Colonic mucosa (tissue), 4 donors: Measurements from ENCODE around the gene C1QTNF8. TPM values are rescaled to one million over a fixed set of nuclear protein-coding genes. Genes with fewer than 3 reads are reported as not detected.

ENCODE experiments used
- DNase-seq: peaks from one replicate; pipeline ENCODE4 v3.0.0-alpha.2; 2020
- H3K27ac ChIP-seq: fragments of 200-600 bp; one replicate; pipeline ENCODE4 v1.8.0; 2021
- H3K27me3 ChIP-seq: fragments of 200-600 bp; one replicate; pipeline ENCODE4 v1.8.0; 2021
- H3K36me3 ChIP-seq: fragments of 200-600 bp; one replicate; pipeline ENCODE4 v1.8.0; 2021
- H3K4me1 ChIP-seq: fragments of 200-600 bp; one replicate; pipeline ENCODE4 v1.8.0; 2021; ENCODE audit warnings: mild to moderate bottlenecking
- H3K4me3 ChIP-seq: fragments of 200-600 bp; one replicate; pipeline ENCODE4 v1.8.0; 2021
- H3K9ac ChIP-seq, 2 donors: one replicate each; pipeline ENCODE4 v1.7.0; 2013; ENCODE audit warnings: control low read depth in 2 of 2, low read depth in 2 of 2, low read length in 2 of 2
- H3K9me3 ChIP-seq: fragments of 200-600 bp; one replicate; pipeline ENCODE4 v1.8.0; 2021
- intact Hi-C: fragments of 100-400 bp; cut with DNase I; formaldehyde crosslinking; loops from one replicate; pipeline ENCODE4 v1.14.1; 2022
- total RNA-seq, 2 donors: library from RNA; stranded (reverse); fragmentation: NEBNext Ultra II Directional in 1 of 2; extraction: Animal tissue kit (Norgen Biotek cat#: 25700) in 1 of 2; gene quantifications; one replicate each; pipeline ENCODE4 v1.2.1, GENCODE V29; 2021
- TF ChIP-seq, protein P1 (sequence below): fragments of 200-600 bp; IDR thresholded peaks from one replicate; pipeline ENCODE4 v1.8.0; 2022; ENCODE audit warnings: antibody characterized with exemption, mild to moderate bottlenecking
- donor health status: healthy.
- donor health status: DM: no; HTN: no; CAD: no.
- donor health status: DM: no; HTN: no; CAD: no.

The C1QTNF8 gene
- total RNA-seq, 2 donors from 2014 or later, result not detected

DNA sequence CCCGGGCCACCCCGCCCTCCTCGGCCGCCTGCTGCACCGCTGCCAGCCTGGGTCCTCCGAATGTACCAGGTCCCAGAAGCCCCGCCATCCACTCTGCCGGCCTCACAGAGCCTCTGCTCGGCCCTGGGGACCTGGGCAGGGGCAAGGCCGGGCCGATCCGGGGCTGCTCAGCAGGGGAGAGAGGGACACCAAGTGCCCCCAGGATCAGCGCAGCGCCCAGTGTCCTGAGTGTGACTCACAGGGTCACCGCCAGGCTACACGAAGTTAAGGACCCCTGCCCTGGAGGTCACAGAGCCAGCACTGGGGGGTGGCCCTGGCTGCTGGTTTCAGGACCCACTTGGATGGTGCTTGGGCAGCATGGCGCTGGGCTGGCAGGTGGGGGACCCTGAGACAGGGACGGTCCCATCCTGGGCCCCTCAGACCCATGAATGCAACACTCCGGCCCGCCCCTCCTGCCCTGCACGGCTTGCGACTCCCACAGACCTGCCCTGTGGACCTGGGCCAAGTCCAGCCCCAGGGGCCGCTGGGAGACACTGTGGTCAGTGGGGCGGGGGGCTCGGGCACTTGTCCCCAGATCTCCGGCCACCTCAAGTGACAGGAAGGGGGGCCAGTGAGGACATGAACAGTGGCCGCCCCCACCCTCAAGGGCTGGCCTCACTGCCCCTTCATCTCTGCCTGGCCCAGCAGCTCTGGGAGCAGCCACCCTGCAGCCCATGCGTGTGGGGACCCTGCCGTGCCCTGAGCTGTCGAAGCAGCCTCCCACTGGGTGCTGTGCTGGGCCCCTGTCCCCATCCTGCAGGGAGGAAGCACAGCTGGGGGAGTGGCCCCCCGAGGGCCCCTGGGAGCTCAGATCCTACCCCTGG is 46.7 kb downstream of the C1QTNF8 start:
- peaks cover 16% of the 10 kb centered on the region for H3K27me3 ChIP-seq
- TF ChIP-seq, protein P1, sequence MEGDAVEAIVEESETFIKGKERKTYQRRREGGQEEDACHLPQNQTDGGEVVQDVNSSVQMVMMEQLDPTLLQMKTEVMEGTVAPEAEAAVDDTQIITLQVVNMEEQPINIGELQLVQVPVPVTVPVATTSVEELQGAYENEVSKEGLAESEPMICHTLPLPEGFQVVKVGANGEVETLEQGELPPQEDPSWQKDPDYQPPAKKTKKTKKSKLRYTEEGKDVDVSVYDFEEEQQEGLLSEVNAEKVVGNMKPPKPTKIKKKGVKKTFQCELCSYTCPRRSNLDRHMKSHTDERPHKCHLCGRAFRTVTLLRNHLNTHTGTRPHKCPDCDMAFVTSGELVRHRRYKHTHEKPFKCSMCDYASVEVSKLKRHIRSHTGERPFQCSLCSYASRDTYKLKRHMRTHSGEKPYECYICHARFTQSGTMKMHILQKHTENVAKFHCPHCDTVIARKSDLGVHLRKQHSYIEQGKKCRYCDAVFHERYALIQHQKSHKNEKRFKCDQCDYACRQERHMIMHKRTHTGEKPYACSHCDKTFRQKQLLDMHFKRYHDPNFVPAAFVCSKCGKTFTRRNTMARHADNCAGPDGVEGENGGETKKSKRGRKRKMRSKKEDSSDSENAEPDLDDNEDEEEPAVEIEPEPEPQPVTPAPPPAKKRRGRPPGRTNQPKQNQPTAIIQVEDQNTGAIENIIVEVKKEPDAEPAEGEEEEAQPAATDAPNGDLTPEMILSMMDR, result no peak
- H3K4me3 ChIP-seq, result no peak overlapping the region
- no peak for DNase-seq
- no peaks in the 10 kb centered on the region for H3K4me1 ChIP-seq
- H3K27ac ChIP-seq, result no peak overlapping the region
- intact Hi-C loops, result no loop called here
- H3K36me3 ChIP-seq, result no peaks in the 10 kb centered on the region
- no peak overlapping the region for H3K9ac ChIP-seq
- no peaks in the 10 kb centered on the region for H3K9me3 ChIP-seq

DNA sequence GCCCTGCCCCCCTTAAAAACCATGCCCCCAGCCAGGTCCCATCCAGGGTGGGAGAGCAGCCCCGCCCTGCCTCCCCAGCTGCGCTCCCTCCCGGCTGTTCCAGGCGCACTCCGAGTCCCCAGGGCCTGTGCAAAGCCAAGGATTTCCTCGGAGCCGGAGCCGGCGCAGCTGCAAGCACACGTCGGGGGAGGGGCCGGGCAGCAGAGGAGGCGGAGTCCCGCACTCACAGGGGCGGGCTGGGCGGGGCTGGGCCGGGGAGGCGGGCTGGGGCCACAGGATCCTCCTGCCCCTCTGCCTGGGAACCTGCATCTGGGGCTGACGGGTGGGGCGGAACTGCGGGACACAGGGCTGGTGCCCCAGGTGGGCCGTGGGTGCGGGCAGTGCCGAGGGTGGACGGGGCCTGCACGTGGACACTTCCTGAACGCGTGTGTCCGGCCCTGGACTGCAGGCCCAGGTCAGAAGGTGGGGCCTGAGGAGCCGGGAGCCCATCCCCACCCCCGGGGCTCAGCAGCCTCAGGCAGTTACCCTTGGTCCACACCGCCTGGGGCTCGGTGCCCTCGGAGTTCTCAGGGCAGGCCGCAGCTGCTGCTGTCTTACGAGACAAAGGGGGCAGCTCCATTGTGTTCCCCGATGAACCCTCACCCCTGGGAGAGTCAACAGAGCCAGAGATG is 47.5 kb downstream of the C1QTNF8 start:
- TF ChIP-seq, protein P1, result no peak
- Histone ChIP-seq H3K27me3 (peaks cover 16% of the 10 kb centered on the region), H3K4me3 (no peak overlapping the region), H3K9me3 (no peaks in the 10 kb centered on the region), H3K4me1 (no peaks in the 10 kb centered on the region), H3K36me3 (no peaks in the 10 kb centered on the region), H3K9ac (no peak overlapping the region), H3K27ac (no peak overlapping the region)
- DNase-seq, result peak; percentile 43
- intact Hi-C loops, result no loop called here

DNA sequence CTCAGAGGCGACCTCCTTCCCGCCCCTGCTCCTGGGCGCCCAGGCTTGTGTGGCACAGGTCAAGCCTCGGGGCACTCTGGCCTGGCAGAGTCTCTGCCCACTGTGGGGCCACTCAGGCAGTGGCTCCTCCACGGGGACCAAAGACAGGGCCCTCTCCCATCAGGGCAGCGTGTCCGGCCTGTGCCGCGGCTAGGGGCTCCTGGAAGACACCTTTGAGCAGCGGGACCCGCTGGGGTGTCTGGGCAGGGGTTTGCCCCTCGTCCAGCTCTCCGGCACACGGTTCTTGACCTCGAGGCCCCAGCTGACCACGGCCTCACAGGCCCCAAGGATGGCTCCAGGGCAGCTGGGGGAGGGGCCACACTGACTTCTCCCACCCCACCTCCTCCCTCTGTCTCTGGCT is 48.2 kb downstream of the C1QTNF8 start:
- no peaks in the 10 kb centered on the region for H3K4me1 ChIP-seq
- no peak overlapping the region for H3K4me3 ChIP-seq
- no peaks in the 10 kb centered on the region for H3K36me3 ChIP-seq
- no peak overlapping the region for H3K27ac ChIP-seq
- no peaks in the 10 kb centered on the region for H3K9me3 ChIP-seq
- DNase-seq, result no peak
- H3K9ac ChIP-seq, result no peak overlapping the region
- TF ChIP-seq, protein P1, result no peak
- intact Hi-C loops, result no loop called here
- peaks cover 16% of the 10 kb centered on the region for H3K27me3 ChIP-seq

DNA sequence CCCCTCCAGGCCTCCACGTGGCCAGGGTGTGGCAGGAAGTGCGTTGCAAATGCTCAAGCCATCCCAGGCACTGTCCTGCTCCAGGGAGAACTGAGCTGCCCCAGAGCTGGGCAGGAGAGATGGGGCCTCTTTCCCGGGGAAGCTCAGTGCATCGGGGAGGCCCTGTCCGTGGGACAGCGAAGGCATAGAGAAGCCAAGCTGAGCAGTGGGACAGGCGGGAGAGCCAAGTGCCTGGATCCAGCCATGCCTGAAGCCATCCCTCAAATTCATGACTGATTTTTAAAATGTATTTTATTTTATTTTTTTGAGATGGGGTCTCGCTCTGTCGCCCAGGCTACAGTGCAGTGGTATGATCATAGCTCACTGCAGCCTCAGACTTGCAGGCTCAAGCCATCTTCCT is 48.9 kb downstream of the C1QTNF8 start:
- Histone ChIP-seq H3K4me3 (no peak overlapping the region), H3K9me3 (no peaks in the 10 kb centered on the region), H3K9ac (no peak overlapping the region), H3K36me3 (no peaks in the 10 kb centered on the region), H3K27me3 (peaks cover 16% of the 10 kb centered on the region), H3K27ac (no peak overlapping the region), H3K4me1 (no peaks in the 10 kb centered on the region)
- DNase-seq, result no peak
- intact Hi-C loops, result no loop called here
- TF ChIP-seq, protein P1, result no peak

DNA sequence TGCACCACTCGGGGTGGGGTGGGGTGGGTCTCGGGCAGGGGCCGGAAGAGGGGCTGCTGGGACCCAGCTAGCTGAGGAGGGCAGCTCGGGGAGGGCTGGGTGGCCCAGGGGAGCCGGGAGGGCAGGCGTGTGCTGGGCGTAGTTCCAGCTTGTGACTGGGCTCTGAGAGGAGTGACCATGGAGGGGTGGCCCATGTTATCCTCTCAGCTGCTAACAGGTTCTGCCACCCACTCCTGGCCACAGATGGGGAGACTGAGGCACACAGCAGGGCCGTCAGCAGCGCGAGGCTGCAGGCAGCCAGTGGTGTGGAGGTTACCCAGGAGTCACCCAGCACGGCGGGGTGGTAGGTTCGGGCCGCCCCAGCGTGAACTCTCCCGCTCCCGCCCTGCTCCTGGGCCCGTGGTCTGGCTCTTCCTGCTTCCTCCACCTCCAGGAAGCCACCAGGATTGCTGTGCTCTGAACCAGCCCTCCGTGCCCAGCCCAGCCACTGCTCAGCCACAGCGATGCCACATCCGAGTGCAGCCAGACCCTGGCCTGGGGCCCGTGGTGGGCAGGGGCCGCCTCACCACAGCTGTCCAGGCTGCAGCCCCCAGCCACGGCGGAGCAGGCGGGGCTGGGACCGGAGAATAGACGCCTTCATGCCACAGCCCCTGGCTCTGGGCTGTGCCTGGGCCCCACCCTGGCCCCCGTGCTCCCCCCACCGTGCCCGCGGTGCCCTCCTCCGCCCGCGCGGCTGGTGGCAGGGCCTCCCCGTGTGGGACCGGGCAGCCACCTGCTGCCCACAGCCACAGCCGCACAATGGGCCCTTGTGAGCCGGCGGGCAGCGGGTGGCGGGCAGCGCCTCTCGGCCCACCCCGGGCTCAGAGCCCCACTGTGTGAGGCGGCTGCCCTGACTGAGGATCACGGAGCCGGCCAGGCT is 49.8 kb downstream of the C1QTNF8 start:
- H3K9me3 ChIP-seq, result no peaks in the 10 kb centered on the region
- DNase-seq, result no peak
- no peak overlapping the region for H3K27ac ChIP-seq
- H3K36me3 ChIP-seq, result no peaks in the 10 kb centered on the region
- H3K9ac ChIP-seq, result no peak overlapping the region
- no peaks in the 10 kb centered on the region for H3K4me1 ChIP-seq
- no peak overlapping the region for H3K4me3 ChIP-seq
- TF ChIP-seq, protein P1, result no peak
- H3K27me3 ChIP-seq, result peaks cover 16% of the 10 kb centered on the region
- intact Hi-C loops, result no loop called here
